Right lobe of liver (tissue), 6 donors: ENCODE results near the gene PXMP4. TPM values are rescaled to one million over a fixed set of nuclear protein-coding genes. Genes with fewer than 3 reads are reported as not detected.
A peak's percentile ranks its signal among the peaks of the same experiment; 100 is the strongest.

Experiments
- ATAC-seq, 4 donors: fragments of 200-7000 bp; cut with Tn5 transposase; one replicate each; pipeline ENCODE4 v1.9.1; 2020; ENCODE audit warnings: mild to moderate bottlenecking in 4 of 4, moderate library complexity in 4 of 4
- DNase-seq, 3 donors: peaks; one replicate each; pipeline ENCODE4 v3.0.0-alpha.2; 2020
- H3K27ac ChIP-seq, 3 donors: fragments of 200-600 bp; one replicate each; pipeline ENCODE4 v1.8.0; 2022
- H3K27me3 ChIP-seq, 2 donors: fragments of 200-600 bp; one replicate each; pipeline ENCODE4 v1.8.0; 2022
- H3K36me3 ChIP-seq, 4 donors: fragments of 200-600 bp; sonication (generic) in 1 of 4; one replicate each; pipeline versions ENCODE4 v1.5.1 to v1.8.0; 2017 to 2022; ENCODE audit warnings: control low read depth in 1 of 4
- H3K4me1 ChIP-seq, 4 donors: fragments of 200-600 bp; sonication (generic) in 1 of 4; one replicate each; pipeline versions ENCODE4 v1.5.1 to v1.8.0; 2017 to 2022; ENCODE audit warnings: control low read depth in 1 of 4
- H3K4me3 ChIP-seq, 3 donors: fragments of 200-600 bp; one replicate each; pipeline ENCODE4 v1.8.0; 2022
- H3K9me3 ChIP-seq, 4 donors: fragments of 200-600 bp; sonication (generic) in 1 of 4; one replicate each; pipeline versions ENCODE4 v1.5.1 to v1.8.0; 2017 to 2022; ENCODE audit warnings: control low read depth in 1 of 4
- CTCF ChIP-seq, 4 donors: fragments of 200-600 bp in 3 of 4; fragments of 450-650 bp in 1 of 4; IDR thresholded peaks; one replicate each; pipeline versions ENCODE4 v1.5.1 to v1.8.0; 2016 to 2022; ENCODE audit warnings: antibody characterized with exemption in 4 of 4, mild to moderate bottlenecking in 2 of 4
- POLR2A ChIP-seq: fragments of 450-650 bp; IDR thresholded peaks from one replicate; pipeline ENCODE4 v1.6.1; 2017; ENCODE audit warnings: antibody characterized with exemption, mild to moderate bottlenecking
- WGBS: methylation state at CpG from one replicate; pipeline ENCODE4 v1.1.6; 2018; ENCODE audit warnings: low coverage, low lambda C conversion rate; ENCODE audit not compliant: insufficient coverage; ENCODE audit errors: missing lambda C conversion rate; 5-methylcytosine and 5-hydroxymethylcytosine counted together
- intact Hi-C, 2 donors: fragments of 100-400 bp; cut with DNase I; formaldehyde crosslinking; loops; one replicate each; pipeline versions ENCODE4 v1.11.2 to v1.14.1; 2022
- total RNA-seq, 6 experiments: library from RNA; depleted of rRNA in 2 of 6; stranded (reverse); fragments of >200 nt in 2 of 6; fragmentation: NEBNext Ultra II Directional in 3 of 6; extraction: Animal tissue kit (Norgen Biotek cat#: 25700) in 3 of 6; gene quantifications; one replicate each; pipeline versions ENCODE4 v1.1.0 to v1.2.4, GENCODE V29; 2016 to 2023
- donor health status: DM: no; HTN: yes; CAD: no.
- donor health status: DM: no; HTN: no; CAD: no.
- donor health status: DM: no; HTN: no; CAD: no.
- donor health status: DM: no; HTN: yes; CAD: no.
- donor health status: DM: no; HTN: yes; CAD: no.

The PXMP4 gene
- total RNA-seq, 6 experiments from 2014 or later = 5.5 to 17.8 (median 12.9) TPM

GRCh38 chr20:33736962-33737361, 16.9 kb upstream of the PXMP4 start:
- Histone ChIP-seq H3K4me3 (no peak overlapping the region), H3K36me3 (no peaks in the 10 kb centered on the region), H3K4me1 (peaks cover 0 to 15% (median 7%) of the 10 kb centered on the region in 4 donors), H3K27me3 (no peaks in the 10 kb centered on the region), H3K27ac (no peak overlapping the region), H3K9me3 (peaks cover 0 to 12% (median 0%) of the 10 kb centered on the region in 4 donors)
- no peak for ATAC-seq
- no peak for TF ChIP-seq POLR2A
- TF ChIP-seq CTCF (IDR thresholded peaks at IDR 0.05) = no peak
- WGBS = 90% methylated on average over 3 of the region's 3 CpGs
- DNase-seq = no peak
- intact Hi-C loops = no loop called here

- Histone ChIP-seq H3K27me3 (no peaks in the 10 kb centered on the region), H3K4me1 (peaks cover 0 to 20% (median 8%) of the 10 kb centered on the region in 4 donors), H3K9me3 (peaks cover 0 to 12% (median 0%) of the 10 kb centered on the region in 4 donors), H3K36me3 (no peaks in the 10 kb centered on the region), H3K4me3 (no peak overlapping the region), H3K27ac (peak overlapping the region; percentile 68 to 94 (median 72))
- intact Hi-C loops = no loop called here
- WGBS = 47% methylated on average over 6 of the region's 6 CpGs
- TF ChIP-seq CTCF (IDR thresholded peaks at IDR 0.05) = no peak
- no peak for TF ChIP-seq POLR2A
- DNase-seq (peak in 1 of 3 donors; percentile 44), ATAC-seq (peak; percentile 34 to 72 (median 48))
These were observed 13.8 kb upstream of the PXMP4 start for GRCh38 chr20:33733654-33734576.

GRCh38 chr20:33732166-33732970, 12.3 kb upstream of the PXMP4 start:
- H3K9me3 ChIP-seq = peaks cover 0 to 12% (median 0%) of the 10 kb centered on the region in 4 donors
- H3K27me3 ChIP-seq = no peaks in the 10 kb centered on the region
- WGBS = 5% methylated on average over 13 of the region's 68 CpGs
- peak overlapping the region; percentile 59 to 64 (median 61) for H3K4me3 ChIP-seq
- H3K27ac ChIP-seq = peak overlapping the region; percentile 78 to 94 (median 89)
- peak in 1 of 4 donors; percentile 17 for TF ChIP-seq CTCF (IDR thresholded peaks at IDR 0.05)
- TF ChIP-seq POLR2A = peak; percentile 56
- H3K4me1 ChIP-seq = peaks cover 0 to 20% (median 8%) of the 10 kb centered on the region in 4 donors
- H3K36me3 ChIP-seq = no peaks in the 10 kb centered on the region
- ATAC-seq (peak; percentile 65 to 81 (median 80)), DNase-seq (peak; percentile 91 to 93 (median 92))
- intact Hi-C loops = no loop called here

- TF ChIP-seq CTCF (IDR thresholded peaks at IDR 0.05) (peak; percentile 88 to 91 (median 90)), POLR2A (peak; percentile 56)
- intact Hi-C loops = no loop called here
- Histone ChIP-seq H3K27ac (peak within 1 kb of the TSS; percentile 78 to 94 (median 89)), H3K4me3 (peak within 1 kb of the TSS; percentile 59 to 64 (median 61)), H3K36me3 (no peaks in the 10 kb centered on the region), H3K27me3 (no peaks in the 10 kb centered on the region), H3K9me3 (peaks cover 0 to 6% (median 0%) of the 10 kb centered on the region in 4 donors), H3K4me1 (peaks cover 0 to 20% (median 8%) of the 10 kb centered on the region in 4 donors)
- WGBS = no CpG with 5 or more reads among the region's 57 CpGs
- ATAC-seq = peak in 3 of 4 donors; percentile 67 to 80 (median 77)
- DNase-seq = peak in 2 of 3 donors; percentile 92 to 93
These were observed 11.6 kb upstream of the PXMP4 start, which contains the start of gene ZNF341 for GRCh38 chr20:33731693-33732165. ZNF341 (plus strand) TSS chr20:33731996; CDS start chr20:33732022, 26 bp downstream.
